ENCODE measurements around the gene VSTM2B. TPM values are rescaled to one million over a fixed set of nuclear protein-coding genes. Genes with fewer than 3 reads are reported as not detected.

The VSTM2B gene
- total and polyA plus RNA-seq, 4 donors: not detected

DNA sequence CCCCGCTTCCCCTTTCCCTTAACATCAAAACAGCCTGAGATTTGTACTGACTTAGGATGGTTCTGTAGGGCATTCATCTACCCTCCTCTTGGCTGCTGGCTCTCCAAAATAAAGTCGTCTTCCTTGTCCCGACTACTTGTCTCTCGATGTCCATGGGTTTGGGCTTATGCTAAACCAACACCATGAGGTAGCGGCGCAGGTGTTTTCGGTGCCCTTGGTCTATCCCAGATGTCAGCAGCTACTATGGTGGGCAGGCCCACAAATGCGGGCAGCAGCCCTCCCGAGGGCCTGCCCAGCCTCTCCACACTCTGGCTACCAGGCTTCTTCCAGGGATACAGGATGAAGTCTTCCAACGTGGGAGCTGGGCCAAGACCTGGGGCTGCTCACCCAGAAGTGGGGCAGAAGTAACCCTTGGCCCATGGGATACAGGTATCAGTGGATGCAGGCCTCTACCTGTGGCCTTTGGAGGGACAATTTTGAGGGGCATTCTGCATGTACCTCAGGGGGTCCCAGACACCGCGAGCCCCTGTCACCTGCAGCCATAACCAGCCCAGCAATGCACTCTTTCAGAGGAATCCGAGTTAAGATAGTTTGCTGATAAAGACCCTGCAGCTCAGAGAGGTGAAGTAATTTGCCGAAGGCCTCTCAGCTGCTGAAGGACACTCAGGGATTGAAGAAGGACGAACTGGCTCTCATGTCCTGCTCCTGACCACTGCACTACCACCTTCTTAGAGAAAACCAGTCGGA lies 47.8 kb upstream of the VSTM2B start:
- Histone ChIP-seq H3K9me3 (ENCODE audit: control insufficient read depth in 4 of 4, low read length in 3 of 4) (peaks cover 0 to 4% (median under 1%) of the 10 kb centered on the region in 4 donors), H3K4me1 (ENCODE audit: control insufficient read depth in 4 of 4, insufficient read depth in 4 of 4, low read length in 3 of 4) (no peaks in the 10 kb centered on the region), H3K4me3 (ENCODE audit: low read depth in 1 of 3, low read length in 3 of 3) (no peak overlapping the region), H3K27me3 (ENCODE audit: control insufficient read depth in 4 of 4, insufficient read depth in 4 of 4, low read length in 3 of 4) (no peaks in the 10 kb centered on the region), H3K9ac (ENCODE audit: low read depth in 1 of 2, low read length in 2 of 2) (no peak overlapping the region), H3K36me3 (ENCODE audit: control insufficient read depth in 4 of 4, insufficient read depth in 3 of 4, low read depth in 1 of 4, low read length in 3 of 4) (no peaks in the 10 kb centered on the region), H3K27ac (ENCODE audit: low read depth in 1 of 2, low read length in 2 of 2) (no peak overlapping the region)
- no peak for DNase-seq (ENCODE audit: low spot score)
- TF ChIP-seq RAD21 (IDR thresholded peaks at IDR 0.05) (no peak), HNF4A (conservative IDR thresholded peaks at IDR 0.05) (no peak), GABPA (IDR thresholded peaks at IDR 0.05 in 1 of 2, conservative IDR thresholded peaks at IDR 0.05 in 1 of 2) (no peak), FOXA1 (IDR thresholded peaks at IDR 0.05) (no peak), SP1 (IDR thresholded peaks at IDR 0.05) (no peak), YY1 (IDR thresholded peaks at IDR 0.05) (no peak)
- TF ChIP-seq, protein P1, sequence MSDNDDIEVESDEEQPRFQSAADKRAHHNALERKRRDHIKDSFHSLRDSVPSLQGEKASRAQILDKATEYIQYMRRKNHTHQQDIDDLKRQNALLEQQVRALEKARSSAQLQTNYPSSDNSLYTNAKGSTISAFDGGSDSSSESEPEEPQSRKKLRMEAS (IDR thresholded peaks at IDR 0.05): no peak
- TF ChIP-seq, protein P2, sequence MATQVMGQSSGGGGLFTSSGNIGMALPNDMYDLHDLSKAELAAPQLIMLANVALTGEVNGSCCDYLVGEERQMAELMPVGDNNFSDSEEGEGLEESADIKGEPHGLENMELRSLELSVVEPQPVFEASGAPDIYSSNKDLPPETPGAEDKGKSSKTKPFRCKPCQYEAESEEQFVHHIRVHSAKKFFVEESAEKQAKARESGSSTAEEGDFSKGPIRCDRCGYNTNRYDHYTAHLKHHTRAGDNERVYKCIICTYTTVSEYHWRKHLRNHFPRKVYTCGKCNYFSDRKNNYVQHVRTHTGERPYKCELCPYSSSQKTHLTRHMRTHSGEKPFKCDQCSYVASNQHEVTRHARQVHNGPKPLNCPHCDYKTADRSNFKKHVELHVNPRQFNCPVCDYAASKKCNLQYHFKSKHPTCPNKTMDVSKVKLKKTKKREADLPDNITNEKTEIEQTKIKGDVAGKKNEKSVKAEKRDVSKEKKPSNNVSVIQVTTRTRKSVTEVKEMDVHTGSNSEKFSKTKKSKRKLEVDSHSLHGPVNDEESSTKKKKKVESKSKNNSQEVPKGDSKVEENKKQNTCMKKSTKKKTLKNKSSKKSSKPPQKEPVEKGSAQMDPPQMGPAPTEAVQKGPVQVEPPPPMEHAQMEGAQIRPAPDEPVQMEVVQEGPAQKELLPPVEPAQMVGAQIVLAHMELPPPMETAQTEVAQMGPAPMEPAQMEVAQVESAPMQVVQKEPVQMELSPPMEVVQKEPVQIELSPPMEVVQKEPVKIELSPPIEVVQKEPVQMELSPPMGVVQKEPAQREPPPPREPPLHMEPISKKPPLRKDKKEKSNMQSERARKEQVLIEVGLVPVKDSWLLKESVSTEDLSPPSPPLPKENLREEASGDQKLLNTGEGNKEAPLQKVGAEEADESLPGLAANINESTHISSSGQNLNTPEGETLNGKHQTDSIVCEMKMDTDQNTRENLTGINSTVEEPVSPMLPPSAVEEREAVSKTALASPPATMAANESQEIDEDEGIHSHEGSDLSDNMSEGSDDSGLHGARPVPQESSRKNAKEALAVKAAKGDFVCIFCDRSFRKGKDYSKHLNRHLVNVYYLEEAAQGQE (IDR thresholded peaks at IDR 0.05): no peak
- TF ChIP-seq, protein P3, sequence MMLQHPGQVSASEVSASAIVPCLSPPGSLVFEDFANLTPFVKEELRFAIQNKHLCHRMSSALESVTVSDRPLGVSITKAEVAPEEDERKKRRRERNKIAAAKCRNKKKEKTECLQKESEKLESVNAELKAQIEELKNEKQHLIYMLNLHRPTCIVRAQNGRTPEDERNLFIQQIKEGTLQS (IDR thresholded peaks at IDR 0.05): no peak
- TF ChIP-seq, protein P4, sequence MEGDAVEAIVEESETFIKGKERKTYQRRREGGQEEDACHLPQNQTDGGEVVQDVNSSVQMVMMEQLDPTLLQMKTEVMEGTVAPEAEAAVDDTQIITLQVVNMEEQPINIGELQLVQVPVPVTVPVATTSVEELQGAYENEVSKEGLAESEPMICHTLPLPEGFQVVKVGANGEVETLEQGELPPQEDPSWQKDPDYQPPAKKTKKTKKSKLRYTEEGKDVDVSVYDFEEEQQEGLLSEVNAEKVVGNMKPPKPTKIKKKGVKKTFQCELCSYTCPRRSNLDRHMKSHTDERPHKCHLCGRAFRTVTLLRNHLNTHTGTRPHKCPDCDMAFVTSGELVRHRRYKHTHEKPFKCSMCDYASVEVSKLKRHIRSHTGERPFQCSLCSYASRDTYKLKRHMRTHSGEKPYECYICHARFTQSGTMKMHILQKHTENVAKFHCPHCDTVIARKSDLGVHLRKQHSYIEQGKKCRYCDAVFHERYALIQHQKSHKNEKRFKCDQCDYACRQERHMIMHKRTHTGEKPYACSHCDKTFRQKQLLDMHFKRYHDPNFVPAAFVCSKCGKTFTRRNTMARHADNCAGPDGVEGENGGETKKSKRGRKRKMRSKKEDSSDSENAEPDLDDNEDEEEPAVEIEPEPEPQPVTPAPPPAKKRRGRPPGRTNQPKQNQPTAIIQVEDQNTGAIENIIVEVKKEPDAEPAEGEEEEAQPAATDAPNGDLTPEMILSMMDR (IDR thresholded peaks at IDR 0.05; ENCODE audit: low read depth, low read length, missing input control): no peak
- WGBS: 84% methylated on average over 16 of the region's 16 CpGs

DNA sequence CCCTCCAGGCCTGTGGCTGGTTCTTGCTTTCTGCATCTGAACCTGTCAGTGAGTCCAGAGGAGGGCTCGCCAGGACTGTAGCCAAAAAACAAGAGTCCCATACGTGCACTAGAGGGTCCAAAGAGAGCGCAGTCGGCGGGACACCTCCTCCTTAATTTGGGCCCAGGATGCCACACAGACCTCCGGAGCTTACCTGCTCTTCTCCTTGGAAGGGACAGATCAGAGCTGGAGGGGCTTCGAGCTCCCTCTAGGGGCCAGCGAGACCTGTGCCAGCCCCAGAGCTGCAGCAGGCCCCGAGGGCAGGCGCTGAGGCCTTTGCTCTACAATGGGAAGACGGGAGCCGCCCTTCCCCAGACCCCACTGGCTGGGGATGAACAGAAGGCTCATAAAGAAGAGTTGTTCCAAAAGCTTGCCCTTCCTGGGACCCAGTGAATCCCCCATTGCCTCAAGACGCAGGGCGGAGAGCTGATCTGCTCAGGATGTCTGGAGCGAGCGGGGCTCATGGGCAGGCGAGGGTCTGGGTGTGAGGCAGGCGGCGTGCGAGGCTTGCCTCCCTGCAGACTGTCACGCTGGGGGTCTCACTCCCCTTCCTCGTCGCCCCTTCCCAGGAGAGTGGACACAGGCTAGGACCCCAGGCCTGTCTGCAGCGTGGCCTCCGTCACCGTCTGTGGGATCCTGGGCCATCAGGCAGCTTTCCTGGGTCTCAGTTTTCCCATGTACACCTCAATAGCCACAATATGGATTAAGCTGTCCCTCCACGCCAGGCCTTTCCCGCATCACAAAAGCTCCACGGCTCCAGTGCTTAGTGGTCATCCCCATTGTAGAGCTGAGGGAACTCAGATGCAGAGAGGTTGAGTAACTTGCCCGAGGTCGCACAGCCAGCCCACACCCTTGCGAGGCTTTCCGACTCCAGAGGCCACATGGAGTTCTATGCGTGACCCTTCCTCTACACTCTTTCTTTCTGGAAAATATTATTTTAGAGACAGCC lies 46.9 kb upstream of the VSTM2B start:
- Histone ChIP-seq H3K4me3 (ENCODE audit: low read depth in 1 of 3, low read length in 3 of 3) (no peak overlapping the region), H3K36me3 (ENCODE audit: control insufficient read depth in 4 of 4, insufficient read depth in 3 of 4, low read depth in 1 of 4, low read length in 3 of 4) (no peaks in the 10 kb centered on the region), H3K9ac (ENCODE audit: low read depth in 1 of 2, low read length in 2 of 2) (no peak overlapping the region), H3K4me1 (ENCODE audit: control insufficient read depth in 4 of 4, insufficient read depth in 4 of 4, low read length in 3 of 4) (no peaks in the 10 kb centered on the region), H3K27ac (ENCODE audit: low read depth in 1 of 2, low read length in 2 of 2) (no peak overlapping the region), H3K27me3 (ENCODE audit: control insufficient read depth in 4 of 4, insufficient read depth in 4 of 4, low read length in 3 of 4) (peaks cover 0 to under 1% (median 0%) of the 10 kb centered on the region in 4 donors), H3K9me3 (ENCODE audit: control insufficient read depth in 4 of 4, low read length in 3 of 4) (peaks cover 0 to 4% (median under 1%) of the 10 kb centered on the region in 4 donors)
- DNase-seq (ENCODE audit: low spot score): peak; percentile 33
- WGBS: 58% methylated on average over 34 of the region's 34 CpGs
- TF ChIP-seq, protein P4 (IDR thresholded peaks at IDR 0.05; ENCODE audit: low read depth, low read length, missing input control): peak; percentile 13
- no peak for TF ChIP-seq TAF1 (conservative IDR thresholded peaks at IDR 0.05)
